ENCODE data around the gene RGS12. TPM values are rescaled to one million over a fixed set of nuclear protein-coding genes. Genes with fewer than 3 reads are reported as not detected.

The RGS12 gene
- total and polyA plus RNA-seq, 2 experiments from 2014 or later: 8.0 to 19.0 TPM

- no peak for TF ChIP-seq ETS1 (IDR thresholded peaks at IDR 0.05)
- no peak for TF ChIP-seq NANOG (IDR thresholded peaks at IDR 0.05; ENCODE audit: borderline replicate concordance)
- TF ChIP-seq EZH2 (IDR thresholded peaks at IDR 0.05; ENCODE audit: low read depth, unreplicated experiment): no peak
- TF ChIP-seq ZNF114 (CRISPR knock-in tag; IDR thresholded peaks at IDR 0.05): no peak
- TF ChIP-seq JUNB (IDR thresholded peaks at IDR 0.05; ENCODE audit: unreplicated experiment): no peak
- TF ChIP-seq STAT1 (IDR thresholded peaks at IDR 0.05; ENCODE audit: unreplicated experiment): no peak
- no peak for TF ChIP-seq EZH2phosphoT487 (IDR thresholded peaks at IDR 0.05; ENCODE audit: unreplicated experiment)
These were observed 37.1 kb downstream of the RGS12 start (continued) for GRCh38 chr4:3329887-3330286.

- H3K27ac Mint-ChIP-seq: no peak overlapping the region
- Histone ChIP-seq H2AFZ (no peak overlapping the region), H3K79me2 (replicated peaks; ENCODE audit: insufficient read depth) (no peaks in the 10 kb centered on the region), H3K27ac (ENCODE audit: low read depth) (no peak overlapping the region), H4K20me1 (replicated peaks; ENCODE audit: insufficient read depth) (peaks cover 3% of the 10 kb centered on the region), H3K36me3 (ENCODE audit: insufficient read depth) (no peaks in the 10 kb centered on the region), H3K4me1 (ENCODE audit: insufficient read depth) (no peaks in the 10 kb centered on the region), H3F3A (replicated peaks; ENCODE audit: low read depth) (no peaks in the 10 kb centered on the region), H3K4me3 (no peak overlapping the region), H3K4me2 (no peak overlapping the region), H3K27me3 (ENCODE audit: insufficient read depth) (no peaks in the 10 kb centered on the region), H3K9me2 (ENCODE audit: insufficient read depth) (no peaks in the 10 kb centered on the region)
- H3K36me3 Mint-ChIP-seq (ENCODE audit: low read depth): no peaks in the 10 kb centered on the region
- H3K9me3 Mint-ChIP-seq: no peaks in the 10 kb centered on the region
- H3K4me3 Mint-ChIP-seq: no peak overlapping the region
- H3K27me3 Mint-ChIP-seq (ENCODE audit: insufficient read depth, low read depth, poor library complexity): peaks cover 6% of the 10 kb centered on the region
- H3K4me1 Mint-ChIP-seq: peaks cover 10% of the 10 kb centered on the region; the same call in 1 of the 3 replicates
- ATAC-seq (no peak), DNase-seq (ENCODE audit: low spot score) (no peak)
- TF ChIP-seq EZH2phosphoT487 (IDR thresholded peaks at IDR 0.05; ENCODE audit: unreplicated experiment) (no peak), CTCF (conservative IDR thresholded peaks at IDR 0.05; ENCODE audit: low read depth in 2 of 2) (no peak), EZH2 (IDR thresholded peaks at IDR 0.05; ENCODE audit: low read depth, unreplicated experiment) (no peak), ZNF462 (CRISPR knock-in tag; IDR thresholded peaks at IDR 0.05) (no peak), JUNB (IDR thresholded peaks at IDR 0.05; ENCODE audit: unreplicated experiment) (no peak), POLR2AphosphoS5 (IDR thresholded peaks at IDR 0.05; ENCODE audit: low read depth) (no peak), NANOG (IDR thresholded peaks at IDR 0.05; ENCODE audit: borderline replicate concordance) (no peak), STAT1 (IDR thresholded peaks at IDR 0.05; ENCODE audit: unreplicated experiment) (no peak), CREB1 (CRISPR knock-in tag; IDR thresholded peaks at IDR 0.05; ENCODE audit: low read depth) (no peak), ZNF331 (CRISPR knock-in tag; IDR thresholded peaks at IDR 0.05; ENCODE audit: low read depth) (no peak), ETS1 (IDR thresholded peaks at IDR 0.05) (no peak)
These were observed 37.9 kb downstream of the RGS12 start for GRCh38 chr4:3330707-3331106.

All from GM23338 (cell line).